Measurements from ENCODE around the gene RPL37A. TPM values are rescaled to one million over a fixed set of nuclear protein-coding genes. Genes with fewer than 3 reads are reported as not detected.

Gene RPL37A
- total and polyA plus RNA-seq, 9 of the 15 experiments (the other 6 are each of a cell fraction or from before 2014, with no cell fraction given) = 1,938 to 3,349 (median 2,436) TPM

- TF ChIP-seq POLR2A (conservative IDR thresholded peaks at IDR 0.05) = peak; percentile 65; the same call in 1 of the 2 replicates
- TF ChIP-seq NCOA6 (IDR thresholded peaks at IDR 0.05) = no peak
- no peak for TF ChIP-seq SP2 (IDR thresholded peaks at IDR 0.05; ENCODE audit: extremely low read depth, low read depth, low read length, poor library complexity, severe bottlenecking)
- TF ChIP-seq ZNF707 (CRISPR knock-in tag; conservative IDR thresholded peaks at IDR 0.05) = no peak
- TF ChIP-seq PML (IDR thresholded peaks at IDR 0.05; ENCODE audit: low read length) = no peak
- no peak for TF ChIP-seq ZNF165 (CRISPR knock-in tag; IDR thresholded peaks at IDR 0.05; ENCODE audit: borderline replicate concordance)
- TF ChIP-seq FOS (IDR thresholded peaks at IDR 0.05; ENCODE audit: extremely low read depth, insufficient read length) = no peak
- TF ChIP-seq MEF2A (IDR thresholded peaks at IDR 0.05; ENCODE audit: control insufficient read depth, low read depth, low read length) = no peak
- TF ChIP-seq E2F4 (CRISPR knock-in tag; IDR thresholded peaks at IDR 0.05; ENCODE audit: low read depth) = no peak
- TF ChIP-seq CHAMP1 (IDR thresholded peaks at IDR 0.05) = no peak
- no peak for TF ChIP-seq SOX6 (IDR thresholded peaks at IDR 0.05)
- TF ChIP-seq ZNF274 (IDR thresholded peaks at IDR 0.05; ENCODE audit: borderline replicate concordance, low read depth, low read length) = no peak
- TF ChIP-seq KDM4B (IDR thresholded peaks at IDR 0.05; ENCODE audit: borderline replicate concordance in 2 of 2, low read depth in 1 of 2) = no peak
- no peak for TF ChIP-seq GMEB1 (CRISPR knock-in tag; IDR thresholded peaks at IDR 0.05)
- peak; percentile 47; the same call in 1 of the 2 replicates for TF ChIP-seq POLR2G (IDR thresholded peaks at IDR 0.05; ENCODE audit: low read depth, low read length)
- TF ChIP-seq BCOR (IDR thresholded peaks at IDR 0.05) = no peak
- no peak for TF ChIP-seq PRDM10 (IDR thresholded peaks at IDR 0.05; ENCODE audit: partially characterized antibody)
- TF ChIP-seq ZNF121 (CRISPR knock-in tag; conservative IDR thresholded peaks at IDR 0.05) = peak; percentile 62
- TF ChIP-seq TCF3 (CRISPR knock-in tag; IDR thresholded peaks at IDR 0.05) = no peak
Observed at GRCh38 chr2:216505133-216506106, 6.8 kb downstream of the RPL37A start (continued).
